GM19397 (cell line): ENCODE data around the gene TTC28.

Source experiments
- ATAC-seq: cut with Tn5 transposase; IDR thresholded peaks from one replicate; pipeline ENCODE4 v1.9.1; 2021; ENCODE audit warnings: mild to moderate bottlenecking, moderate library complexity; ENCODE audit not compliant: unreplicated experiment

TTC28 gene

DNA sequence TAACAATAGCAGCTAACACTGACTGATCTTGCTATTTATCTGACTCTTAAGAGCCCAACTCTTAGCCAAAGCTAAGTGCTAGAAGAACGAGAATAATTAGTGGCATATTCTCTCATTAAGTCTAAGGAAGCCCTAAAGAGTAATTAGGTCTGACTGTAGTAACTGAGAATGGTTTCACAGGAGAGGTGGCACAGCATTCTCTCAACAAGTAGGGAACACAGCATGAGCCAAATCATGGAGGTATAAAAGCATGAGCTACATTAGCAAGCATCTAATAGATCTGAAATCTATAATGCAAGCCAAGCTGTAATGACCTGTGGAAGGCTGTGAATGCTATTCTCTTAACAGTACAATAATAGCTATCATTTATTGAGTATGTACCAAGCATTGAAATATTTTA lies 230.6 kb downstream of the TTC28 start:
- ATAC-seq, result no peak

- no peak for ATAC-seq
These were observed 231.0 kb downstream of the TTC28 start for GRCh38 chr22:28448625-28449024.

DNA sequence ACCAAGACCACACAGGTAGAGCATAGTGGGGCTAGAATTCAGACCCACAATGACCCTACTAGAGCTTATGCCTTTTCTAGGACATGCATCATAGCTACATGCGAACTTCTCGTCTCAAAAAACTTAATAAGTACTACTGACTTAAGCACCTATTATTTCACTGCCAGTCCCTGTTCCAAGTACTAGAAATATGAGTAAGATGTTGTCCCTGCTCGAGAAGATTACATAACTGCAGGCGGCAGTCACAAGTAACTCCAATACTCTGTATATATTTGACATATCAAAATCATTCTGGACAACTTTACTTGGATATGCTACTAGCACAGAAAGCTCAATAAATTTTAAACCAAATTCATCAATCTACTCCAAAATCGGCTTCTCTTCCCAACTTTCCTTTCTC lies 235.0 kb downstream of the TTC28 start:
- no peak for ATAC-seq

DNA sequence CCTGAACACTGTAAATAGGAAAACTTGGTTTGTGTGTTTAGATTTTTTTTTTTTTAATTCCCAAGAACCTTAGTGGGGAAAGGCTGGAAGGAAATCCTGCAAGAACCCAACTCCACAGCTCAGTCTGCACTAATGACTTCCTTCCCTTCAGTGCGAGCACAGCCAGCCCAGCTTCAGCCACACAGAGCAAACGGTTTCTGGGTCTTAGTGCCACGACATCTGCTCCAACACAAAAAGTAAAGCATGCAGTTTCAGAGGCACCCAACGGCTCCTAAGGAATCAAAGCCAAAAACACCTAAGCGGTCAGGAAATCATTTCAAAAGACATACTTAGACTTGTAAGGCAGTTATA lies 236.1 kb downstream of the TTC28 start:
- no peak for ATAC-seq

- ATAC-seq, result no peak
These were observed 236.7 kb downstream of the TTC28 start for GRCh38 chr22:28442711-28443525.

- ATAC-seq, result peak; percentile 57
These were observed 237.4 kb downstream of the TTC28 start for GRCh38 chr22:28442264-28442710.

DNA sequence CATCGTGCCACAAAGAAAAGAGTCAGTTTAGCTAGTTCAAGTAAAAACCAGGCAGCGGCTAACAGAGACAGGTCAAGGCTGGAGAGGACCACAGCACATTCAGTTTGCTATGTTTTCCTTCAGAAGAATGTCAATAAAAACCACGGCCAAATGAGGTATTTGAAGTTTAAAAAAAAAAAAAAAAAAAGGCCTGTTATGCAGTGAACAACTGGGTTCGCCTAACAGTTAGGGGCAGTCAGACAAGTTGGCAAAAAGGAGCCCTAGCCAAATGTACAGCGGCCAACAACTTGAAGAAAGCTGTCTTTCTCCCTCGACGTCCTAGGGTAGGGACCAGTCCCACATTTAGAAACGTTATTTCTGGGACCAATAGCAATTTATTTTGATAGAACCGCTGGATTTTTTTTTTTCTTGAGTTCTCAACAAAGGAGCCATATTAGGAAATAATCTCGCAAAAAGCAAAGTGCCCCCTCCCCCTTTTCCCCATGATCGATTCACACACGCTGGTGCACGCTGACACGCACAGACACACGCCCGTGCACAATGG lies 237.8 kb downstream of the TTC28 start:
- no peak for ATAC-seq

- ATAC-seq, result no peak
These were observed 238.8 kb downstream of the TTC28 start for GRCh38 chr22:28440592-28441390.

DNA sequence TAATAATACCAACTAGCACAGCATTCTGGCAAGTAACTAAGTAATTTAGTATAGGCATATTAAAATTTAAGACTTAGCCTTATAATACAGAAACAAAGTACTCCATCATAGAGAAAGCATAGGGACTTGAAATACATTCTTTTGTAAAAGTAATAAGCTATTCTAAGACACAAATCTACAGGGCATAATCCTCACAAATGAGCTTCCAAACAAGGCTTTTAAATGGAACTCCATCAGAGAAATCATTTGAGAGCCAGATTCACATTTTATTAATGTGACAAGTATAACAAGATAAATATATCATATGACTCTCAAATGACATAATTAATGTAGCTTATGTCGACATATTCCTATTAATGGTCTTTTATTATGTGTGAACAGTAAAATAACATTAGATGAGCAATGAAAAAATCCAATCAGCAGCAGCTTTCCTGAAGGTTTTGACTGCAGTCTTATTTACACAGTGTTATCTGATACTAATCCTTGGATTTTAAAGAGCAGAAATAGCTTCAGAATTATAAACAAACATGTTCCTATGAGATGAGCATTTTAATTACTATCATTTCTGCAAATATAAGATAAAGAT lies 241.4 kb downstream of the TTC28 start:
- ATAC-seq, result no peak

GRCh38 chr22:28435982-28436381 lies 243.7 kb downstream of the TTC28 start:
- no peak for ATAC-seq

GRCh38 chr22:28435140-28435768 lies 244.4 kb downstream of the TTC28 start:
- no peak for ATAC-seq

DNA sequence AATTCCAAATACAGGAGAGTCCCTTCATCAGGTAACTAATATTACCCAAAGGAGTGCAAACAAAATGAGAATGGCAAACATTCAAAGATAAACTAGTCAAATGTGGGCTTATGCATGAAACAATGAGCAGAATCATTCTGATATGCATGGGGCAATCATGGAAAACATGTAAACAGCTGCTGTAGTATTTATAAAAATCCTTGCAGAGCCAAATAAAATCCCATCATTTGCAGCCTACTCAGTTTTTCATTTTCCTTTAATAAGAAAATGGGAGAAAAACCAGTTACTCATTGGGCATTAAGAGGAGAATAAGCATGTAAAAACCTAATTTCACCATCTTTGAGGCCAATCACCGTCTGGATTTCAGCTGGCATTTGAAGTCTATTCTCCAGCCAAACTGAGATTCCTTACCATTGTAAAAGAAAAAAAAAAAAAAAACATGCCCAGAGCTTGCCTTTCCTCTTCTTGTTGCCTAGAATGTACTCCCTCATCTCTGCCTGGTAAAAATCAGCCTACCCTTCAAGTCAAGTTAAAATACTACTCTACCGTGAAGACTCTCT lies 249.1 kb downstream of the TTC28 start:
- ATAC-seq, result no peak

GRCh38 chr22:28429711-28430110 lies 249.9 kb downstream of the TTC28 start:
- ATAC-seq, result no peak

- no peak for ATAC-seq
These were observed 251.4 kb downstream of the TTC28 start for GRCh38 chr22:28428271-28428670.

- no peak for ATAC-seq
These were observed 253.1 kb downstream of the TTC28 start for GRCh38 chr22:28426346-28427132.

DNA sequence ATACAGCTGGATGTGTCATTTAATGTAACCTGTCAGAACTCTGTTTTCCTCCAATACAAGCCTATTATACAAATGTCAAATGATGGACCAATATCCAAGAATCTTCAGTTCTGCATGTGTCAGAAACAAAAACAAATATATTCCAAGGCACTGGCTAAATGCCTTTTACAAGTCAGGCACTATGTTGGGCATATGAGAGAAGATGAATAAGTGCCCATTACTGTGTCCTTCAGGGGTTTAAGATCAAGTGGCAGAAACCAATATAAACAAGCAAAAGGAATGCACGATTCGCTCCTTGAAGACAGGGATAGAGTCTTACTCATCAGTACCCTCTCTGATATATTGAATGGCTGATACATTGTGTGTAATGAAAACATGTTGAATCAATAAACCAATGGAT lies 254.4 kb downstream of the TTC28 start:
- no peak for ATAC-seq

GRCh38 chr22:28424427-28425080 lies 255.1 kb downstream of the TTC28 start:
- ATAC-seq, result no peak

- ATAC-seq, result no peak
These were observed 259.7 kb downstream of the TTC28 start for GRCh38 chr22:28419919-28420318.

- no peak for ATAC-seq
These were observed 261.6 kb downstream of the TTC28 start for GRCh38 chr22:28418008-28418407.
